Activated CD8-positive, alpha-beta T cell treated with anti-CD3 and anti-CD28 coated beads, Interleukin-2, amount 10 ng/mL, durations not matched to agents 7 days and 5 days (primary cell): ENCODE data around the gene STRN. TPM values are rescaled to one million over a fixed set of nuclear protein-coding genes. Genes with fewer than 3 reads are reported as not detected.
A peak's percentile ranks its signal among the peaks of the same experiment; 100 is the strongest.
"Not testable (repeated sequence)": the region's sequence is repeated elsewhere in the genome, so short reads cannot be mapped to it uniquely, and the experiment has no call there.

ENCODE experiments used
- ATAC-seq: fragments of 150-1000 bp; cut with Tn5 transposase; one replicate; pipeline ENCODE4 v1.10.0; 2021; ENCODE audit warnings: moderate library complexity
- CTCF ChIA-PET: fragments of 350-600 bp; sonication (Branson Sonifier 250); formaldehyde crosslinking; loops from one replicate; lab custom pipeline; 2021; ENCODE audit warnings: antibody characterized with exemption; lab: Charles Lee
- POLR2A ChIA-PET: fragments of 350-600 bp; sonication (Branson Sonifier 250); formaldehyde crosslinking; loops from one replicate; lab custom pipeline; 2021; ENCODE audit warnings: antibody characterized with exemption; lab: Charles Lee
- DNase-seq: peaks from one replicate; pipeline ENCODE4 v3.0.0-alpha.2; 2020
- H3K27ac Mint-ChIP-seq: one replicate; pipeline ENCODE4 v1.8.0; 2021; ENCODE audit warnings: mild to moderate bottlenecking, mixed read lengths
- H3K27me3 Mint-ChIP-seq: one replicate; pipeline ENCODE4 v1.8.0; 2021; ENCODE audit warnings: low read depth, mixed read lengths
- H3K36me3 Mint-ChIP-seq: one replicate; pipeline ENCODE4 v1.8.0; 2021; ENCODE audit warnings: low read depth, mixed read lengths
- H3K4me1 Mint-ChIP-seq: one replicate; pipeline ENCODE4 v1.8.0; 2021; ENCODE audit warnings: low read depth, mixed read lengths
- H3K4me3 Mint-ChIP-seq: one replicate; pipeline ENCODE4 v1.8.0; 2021; ENCODE audit warnings: mild to moderate bottlenecking, mixed read lengths
- H3K9me3 Mint-ChIP-seq: one replicate; pipeline ENCODE4 v1.8.0; 2022; ENCODE audit warnings: mixed read lengths; ENCODE audit not compliant: insufficient read depth
- total RNA-seq, 2 experiments: library from RNA; stranded (reverse); gene quantifications; one replicate each; pipeline ENCODE4 v1.2.3, GENCODE V29; 2021

Gene STRN
- total RNA-seq, 2 experiments from 2014 or later: 35.8 to 38.1 TPM

- no peaks in the 10 kb centered on the region for H3K27me3 Mint-ChIP-seq
- H3K4me3 Mint-ChIP-seq: no peak overlapping the region
- H3K4me1 Mint-ChIP-seq: no peaks in the 10 kb centered on the region
- DNase-seq (no peak), ATAC-seq (no peak)
- ChIA-PET POLR2A (no interaction called here), CTCF (no interaction called here)
- H3K27ac Mint-ChIP-seq: no peak overlapping the region
- peaks cover 18% of the 10 kb centered on the region for H3K36me3 Mint-ChIP-seq
- H3K9me3 Mint-ChIP-seq: no peaks in the 10 kb centered on the region
These were observed 73.5 kb downstream of the STRN start for GRCh38 chr2:36892805-36893204.

GRCh38 chr2:36889795-36890194 is 76.5 kb downstream of the STRN start:
- CTCF ChIA-PET: no interaction called here
- no peak overlapping the region for H3K27ac Mint-ChIP-seq

GRCh38 chr2:36887095-36887494 is 79.2 kb downstream of the STRN start:
- DNase-seq, H3K4me3 Mint-ChIP-seq, H3K9me3 Mint-ChIP-seq, H3K4me1 Mint-ChIP-seq, H3K27ac Mint-ChIP-seq, ATAC-seq, POLR2A ChIA-PET, CTCF ChIA-PET, H3K27me3 Mint-ChIP-seq: not testable (repeated sequence)
- H3K36me3 Mint-ChIP-seq: peaks cover 31% of the 10 kb centered on the region

More at GRCh38 chr2:36889795-36890194, 76.5 kb downstream of the STRN start:
- DNase-seq (no peak), ATAC-seq (no peak)
- Mint-ChIP-seq H3K9me3 (no peaks in the 10 kb centered on the region), H3K36me3 (peaks cover 23% of the 10 kb centered on the region), H3K4me3 (no peak overlapping the region), H3K27me3 (no peaks in the 10 kb centered on the region), H3K4me1 (no peaks in the 10 kb centered on the region)
- POLR2A ChIA-PET: interaction anchor here (0.6 kb wide), 1 partner anchor 19 kb away, joined by 3 read pairs; no protein-coding TSS in a partner anchor

GRCh38 chr2:36886664-36887063 is 79.7 kb downstream of the STRN start:
- Mint-ChIP-seq H3K27me3 (no peaks in the 10 kb centered on the region), H3K36me3 (peaks cover 31% of the 10 kb centered on the region), H3K9me3 (no peaks in the 10 kb centered on the region), H3K27ac (no peak overlapping the region), H3K4me1 (no peaks in the 10 kb centered on the region), H3K4me3 (no peak overlapping the region)
- ATAC-seq (no peak), DNase-seq (no peak)
- CTCF ChIA-PET: no interaction called here
- POLR2A ChIA-PET: no interaction called here

GRCh38 chr2:36885605-36886004 is 80.7 kb downstream of the STRN start:
- Mint-ChIP-seq H3K27me3 (no peaks in the 10 kb centered on the region), H3K4me3 (no peak overlapping the region), H3K9me3 (no peaks in the 10 kb centered on the region), H3K36me3 (peaks cover 22% of the 10 kb centered on the region), H3K27ac (no peak overlapping the region), H3K4me1 (no peaks in the 10 kb centered on the region)
- no peak for ATAC-seq
- DNase-seq: no peak
- CTCF ChIA-PET: no interaction called here
- POLR2A ChIA-PET: no interaction called here

GRCh38 chr2:36882532-36882931 is 83.8 kb downstream of the STRN start:
- no peaks in the 10 kb centered on the region for H3K27me3 Mint-ChIP-seq
- DNase-seq: no peak
- H3K4me1 Mint-ChIP-seq: no peaks in the 10 kb centered on the region
- H3K9me3 Mint-ChIP-seq: no peaks in the 10 kb centered on the region
- H3K36me3 Mint-ChIP-seq: peaks cover 21% of the 10 kb centered on the region
- no peak for ATAC-seq
- H3K4me3 Mint-ChIP-seq: no peak overlapping the region
- no peak overlapping the region for H3K27ac Mint-ChIP-seq
- ChIA-PET POLR2A (interaction anchor here (0.6 kb wide), 1 partner anchor 24 kb away, joined by 3 read pairs; no protein-coding TSS in a partner anchor), CTCF (no interaction called here)

GRCh38 chr2:36881816-36882215 is 84.5 kb downstream of the STRN start:
- H3K27me3 Mint-ChIP-seq: no peaks in the 10 kb centered on the region
- H3K36me3 Mint-ChIP-seq: peaks cover 26% of the 10 kb centered on the region
- DNase-seq (no peak), ATAC-seq (no peak)
- H3K27ac Mint-ChIP-seq: no peak overlapping the region
- no peaks in the 10 kb centered on the region for H3K9me3 Mint-ChIP-seq
- H3K4me1 Mint-ChIP-seq: no peaks in the 10 kb centered on the region
- CTCF ChIA-PET: no interaction called here
- POLR2A ChIA-PET: no interaction called here
- H3K4me3 Mint-ChIP-seq: no peak overlapping the region

- no peaks in the 10 kb centered on the region for H3K4me1 Mint-ChIP-seq
- POLR2A ChIA-PET: no interaction called here
- no peak overlapping the region for H3K4me3 Mint-ChIP-seq
- CTCF ChIA-PET: no interaction called here
- H3K36me3 Mint-ChIP-seq: peaks cover 38% of the 10 kb centered on the region
- ATAC-seq (no peak), DNase-seq (no peak)
- H3K9me3 Mint-ChIP-seq: no peaks in the 10 kb centered on the region
- H3K27me3 Mint-ChIP-seq: no peaks in the 10 kb centered on the region
- no peak overlapping the region for H3K27ac Mint-ChIP-seq
These were observed 87.9 kb downstream of the STRN start for GRCh38 chr2:36878429-36878828.

GRCh38 chr2:36871068-36871707 is 95.1 kb downstream of the STRN start:
- Mint-ChIP-seq H3K27me3 (no peaks in the 10 kb centered on the region), H3K9me3 (no peaks in the 10 kb centered on the region), H3K4me1 (peaks cover 7% of the 10 kb centered on the region), H3K27ac (no peak overlapping the region), H3K4me3 (no peak overlapping the region), H3K36me3 (peaks cover 63% of the 10 kb centered on the region)
- CTCF ChIA-PET: no interaction called here
- DNase-seq (no peak), ATAC-seq (no peak)
- POLR2A ChIA-PET: interaction anchor here (0.7 kb wide), 1 partner anchor 18 kb away, joined by 3 read pairs; no protein-coding TSS in a partner anchor

- Mint-ChIP-seq H3K4me3 (no peak overlapping the region), H3K36me3 (peaks cover 60% of the 10 kb centered on the region), H3K9me3 (no peaks in the 10 kb centered on the region), H3K27ac (no peak overlapping the region), H3K4me1 (peaks cover 7% of the 10 kb centered on the region), H3K27me3 (no peaks in the 10 kb centered on the region)
- DNase-seq: no peak
- POLR2A ChIA-PET: no interaction called here
- CTCF ChIA-PET: no interaction called here
- ATAC-seq: no peak
These were observed 96.7 kb downstream of the STRN start for GRCh38 chr2:36869606-36870005.

- no peak for DNase-seq
- CTCF ChIA-PET: no interaction called here
- POLR2A ChIA-PET: no interaction called here
- Mint-ChIP-seq H3K4me3 (no peak overlapping the region), H3K36me3 (peaks cover 60% of the 10 kb centered on the region), H3K4me1 (peaks cover 11% of the 10 kb centered on the region), H3K27me3 (no peaks in the 10 kb centered on the region), H3K27ac (no peak overlapping the region), H3K9me3 (no peaks in the 10 kb centered on the region)
- no peak for ATAC-seq
These were observed 104.4 kb downstream of the STRN start for GRCh38 chr2:36861896-36862295.

GRCh38 chr2:36859366-36859792 is 107.0 kb downstream of the STRN start:
- Mint-ChIP-seq H3K27me3 (no peaks in the 10 kb centered on the region), H3K4me3 (no peak overlapping the region), H3K27ac (peak overlapping the region; percentile 16), H3K9me3 (no peaks in the 10 kb centered on the region), H3K4me1 (peaks cover 11% of the 10 kb centered on the region), H3K36me3 (peaks cover 52% of the 10 kb centered on the region)
- ChIA-PET POLR2A (no interaction called here), CTCF (no interaction called here)
- ATAC-seq: no peak
- DNase-seq: no peak
